Measurements from ENCODE around the gene TMCC1.

TMCC1 gene

GRCh38 chr3:129794311-129795185, 99.0 kb downstream of the TMCC1 start:
- TF ChIP-seq TAF1 (IDR thresholded peaks at IDR 0.05; ENCODE audit: borderline replicate concordance, insufficient read depth, low read length) (no peak), SIN3A (IDR thresholded peaks at IDR 0.05; ENCODE audit: borderline replicate concordance, insufficient read depth, low read length) (no peak), FOXP2 (optimal IDR thresholded peaks at IDR 0.05; ENCODE audit: borderline replicate concordance, extremely low read depth, extremely low read length, insufficient read depth) (no peak), POLR2AphosphoS5 (IDR thresholded peaks at IDR 0.05; ENCODE audit: low read depth, low read length) (no peak)
- TF ChIP-seq, protein P1, sequence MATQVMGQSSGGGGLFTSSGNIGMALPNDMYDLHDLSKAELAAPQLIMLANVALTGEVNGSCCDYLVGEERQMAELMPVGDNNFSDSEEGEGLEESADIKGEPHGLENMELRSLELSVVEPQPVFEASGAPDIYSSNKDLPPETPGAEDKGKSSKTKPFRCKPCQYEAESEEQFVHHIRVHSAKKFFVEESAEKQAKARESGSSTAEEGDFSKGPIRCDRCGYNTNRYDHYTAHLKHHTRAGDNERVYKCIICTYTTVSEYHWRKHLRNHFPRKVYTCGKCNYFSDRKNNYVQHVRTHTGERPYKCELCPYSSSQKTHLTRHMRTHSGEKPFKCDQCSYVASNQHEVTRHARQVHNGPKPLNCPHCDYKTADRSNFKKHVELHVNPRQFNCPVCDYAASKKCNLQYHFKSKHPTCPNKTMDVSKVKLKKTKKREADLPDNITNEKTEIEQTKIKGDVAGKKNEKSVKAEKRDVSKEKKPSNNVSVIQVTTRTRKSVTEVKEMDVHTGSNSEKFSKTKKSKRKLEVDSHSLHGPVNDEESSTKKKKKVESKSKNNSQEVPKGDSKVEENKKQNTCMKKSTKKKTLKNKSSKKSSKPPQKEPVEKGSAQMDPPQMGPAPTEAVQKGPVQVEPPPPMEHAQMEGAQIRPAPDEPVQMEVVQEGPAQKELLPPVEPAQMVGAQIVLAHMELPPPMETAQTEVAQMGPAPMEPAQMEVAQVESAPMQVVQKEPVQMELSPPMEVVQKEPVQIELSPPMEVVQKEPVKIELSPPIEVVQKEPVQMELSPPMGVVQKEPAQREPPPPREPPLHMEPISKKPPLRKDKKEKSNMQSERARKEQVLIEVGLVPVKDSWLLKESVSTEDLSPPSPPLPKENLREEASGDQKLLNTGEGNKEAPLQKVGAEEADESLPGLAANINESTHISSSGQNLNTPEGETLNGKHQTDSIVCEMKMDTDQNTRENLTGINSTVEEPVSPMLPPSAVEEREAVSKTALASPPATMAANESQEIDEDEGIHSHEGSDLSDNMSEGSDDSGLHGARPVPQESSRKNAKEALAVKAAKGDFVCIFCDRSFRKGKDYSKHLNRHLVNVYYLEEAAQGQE (IDR thresholded peaks at IDR 0.05; ENCODE audit: insufficient read depth in 1 of 2, low read depth in 2 of 2, low read length in 2 of 2): no peak

DNA sequence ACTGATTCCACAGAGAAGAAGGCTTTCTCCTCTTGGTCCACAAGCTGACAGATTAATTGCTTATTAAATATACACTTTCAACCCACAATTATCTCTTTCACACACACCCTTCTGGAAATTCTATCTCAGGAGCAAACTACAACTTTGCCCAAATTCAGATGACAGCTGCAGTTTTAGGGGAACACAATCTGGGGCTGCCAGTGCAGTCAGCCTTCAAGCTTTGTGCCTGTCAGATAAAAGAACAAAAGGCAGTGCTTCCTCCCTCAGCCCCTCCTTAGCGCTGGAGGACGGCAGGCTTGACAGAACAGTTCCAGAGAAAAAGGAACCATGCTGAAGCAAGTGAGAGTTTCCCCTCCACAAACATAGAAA, 99.6 kb downstream of the TMCC1 start:
- TF ChIP-seq TAF1 (IDR thresholded peaks at IDR 0.05; ENCODE audit: borderline replicate concordance, insufficient read depth, low read length): no peak
- TF ChIP-seq POLR2AphosphoS5 (IDR thresholded peaks at IDR 0.05; ENCODE audit: low read depth, low read length): no peak
- TF ChIP-seq, protein P1 (IDR thresholded peaks at IDR 0.05; ENCODE audit: insufficient read depth in 1 of 2, low read depth in 2 of 2, low read length in 2 of 2): no peak
- no peak for TF ChIP-seq FOXP2 (optimal IDR thresholded peaks at IDR 0.05; ENCODE audit: borderline replicate concordance, extremely low read depth, extremely low read length, insufficient read depth)

DNA sequence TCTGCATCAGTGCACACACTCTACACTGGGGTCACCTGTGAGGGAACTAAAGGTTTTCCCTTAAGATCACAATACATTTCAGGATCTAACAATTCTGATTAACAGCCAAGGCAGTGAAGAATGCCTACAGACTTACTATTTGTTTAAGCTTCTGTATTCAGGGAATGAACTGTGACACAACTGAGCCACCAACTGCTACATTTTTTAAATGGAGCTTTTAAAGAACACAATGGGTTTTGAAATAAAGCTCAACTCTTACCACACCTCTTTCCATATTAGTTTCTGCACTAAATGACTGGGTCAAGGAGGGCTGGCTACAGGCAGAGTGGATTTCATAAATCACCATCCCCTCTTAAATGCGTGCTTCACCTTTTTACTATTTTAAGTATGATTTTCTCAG, 100.2 kb downstream of the TMCC1 start:
- TF ChIP-seq, protein P1 (IDR thresholded peaks at IDR 0.05; ENCODE audit: insufficient read depth in 1 of 2, low read depth in 2 of 2, low read length in 2 of 2): no peak
- TF ChIP-seq FOXP2 (optimal IDR thresholded peaks at IDR 0.05; ENCODE audit: borderline replicate concordance, extremely low read depth, extremely low read length, insufficient read depth) (no peak), TAF1 (IDR thresholded peaks at IDR 0.05; ENCODE audit: borderline replicate concordance, insufficient read depth, low read length) (no peak), SIN3A (IDR thresholded peaks at IDR 0.05; ENCODE audit: borderline replicate concordance, insufficient read depth, low read length) (no peak), POLR2AphosphoS5 (IDR thresholded peaks at IDR 0.05; ENCODE audit: low read depth, low read length) (no peak)

- TF ChIP-seq POLR2AphosphoS5 (IDR thresholded peaks at IDR 0.05; ENCODE audit: low read depth, low read length) (no peak), SIN3A (IDR thresholded peaks at IDR 0.05; ENCODE audit: borderline replicate concordance, insufficient read depth, low read length) (no peak), FOXP2 (optimal IDR thresholded peaks at IDR 0.05; ENCODE audit: borderline replicate concordance, extremely low read depth, extremely low read length, insufficient read depth) (no peak), TAF1 (IDR thresholded peaks at IDR 0.05; ENCODE audit: borderline replicate concordance, insufficient read depth, low read length) (no peak)
- TF ChIP-seq, protein P1 (IDR thresholded peaks at IDR 0.05; ENCODE audit: insufficient read depth in 1 of 2, low read depth in 2 of 2, low read length in 2 of 2): no peak
These were observed 110.0 kb downstream of the TMCC1 start for GRCh38 chr3:129783470-129783869.
